Lung (tissue), 12 donors: Measurements from ENCODE around the gene THY1. TPM values are rescaled to one million over a fixed set of nuclear protein-coding genes. Genes with fewer than 3 reads are reported as not detected.

ENCODE experiments used
- ATAC-seq: fragments of 200-7000 bp; cut with Tn5 transposase; one replicate; pipeline ENCODE4 v1.9.1; 2020; ENCODE audit warnings: moderate number of reproducible peaks; ENCODE audit not compliant: insufficient read depth, low FRiP score
- DNase-seq, 3 donors: peaks; one replicate each; pipeline ENCODE4 v3.0.0-alpha.2; 2013 to 2017
- H3K27ac ChIP-seq, 2 donors: one replicate each; pipeline ENCODE4 v1.5.1; 2013; ENCODE audit warnings: mild to moderate bottlenecking in 2 of 2, moderate library complexity in 2 of 2, control low read depth in 1 of 2, inconsistent platforms in 1 of 2, low read depth in 1 of 2, low read length in 1 of 2
- H3K27me3 ChIP-seq, 3 donors: one replicate each; pipeline ENCODE4 v1.5.1; 2013; ENCODE audit warnings: low read length in 2 of 3; ENCODE audit not compliant: control insufficient read depth in 3 of 3, insufficient read depth in 3 of 3
- H3K36me3 ChIP-seq, 4 donors: one replicate each; pipeline ENCODE4 v1.5.1; 2013; ENCODE audit warnings: low read length in 4 of 4, mild to moderate bottlenecking in 1 of 4, moderate library complexity in 1 of 4; ENCODE audit not compliant: control insufficient read depth in 4 of 4, insufficient read depth in 4 of 4
- H3K4me1 ChIP-seq, 5 donors: one replicate each; pipeline ENCODE4 v1.5.1; 2013; ENCODE audit warnings: low read length in 5 of 5, mild to moderate bottlenecking in 2 of 5, moderate library complexity in 1 of 5; ENCODE audit not compliant: control insufficient read depth in 5 of 5, insufficient read depth in 5 of 5
- H3K4me3 ChIP-seq: one replicate; pipeline ENCODE4 v1.5.1; 2013; ENCODE audit warnings: mild to moderate bottlenecking, control low read depth, moderate library complexity
- H3K9ac ChIP-seq, 2 donors: one replicate each; pipeline ENCODE4 v1.5.1; 2013; ENCODE audit warnings: low read length in 2 of 2, control low read depth in 1 of 2; ENCODE audit not compliant: insufficient read depth in 1 of 2
- H3K9me3 ChIP-seq, 4 donors: one replicate each; pipeline ENCODE4 v1.5.1; 2013; ENCODE audit warnings: low read length in 3 of 4, mild to moderate bottlenecking in 1 of 4, moderate library complexity in 1 of 4; ENCODE audit not compliant: control insufficient read depth in 4 of 4, insufficient read depth in 3 of 4
- CTCF ChIP-seq: IDR thresholded peaks from 2 replicates; pipeline ENCODE4 v1.5.1; 2012; ENCODE audit warnings: mild to moderate bottlenecking; ENCODE audit errors: control extremely low read depth, extremely low read depth
- WGBS, 2 donors: extraction: QIAGEN DNeasy Blood & Tissue Kit; methylation state at CpG; one replicate each; pipeline ENCODE4 v1.1.7; 2013; 5-methylcytosine and 5-hydroxymethylcytosine counted together
- polyA plus RNA-seq, 2 donors: library from polyadenylated mRNA; stranded (reverse); fragments of 200-250 nt; gene quantifications; one replicate each; pipeline ENCODE4 v1.2.1, GENCODE V29; 2013
- total RNA-seq, 2 donors: library from RNA; depleted of rRNA in 1 of 2; stranded (reverse); fragments of >200 nt in 1 of 2; gene quantifications; one replicate each; pipeline ENCODE4 v1.2.1, GENCODE V29; 2014 to 2021
- donor health status: control.
- donor health status: control.
- donor health status: Bipolar disorder and iron deficiency.
- donor health status: healthy.
- donor health status: DM: yes; HTN: yes; CAD: no.

Gene THY1
- total and polyA plus RNA-seq, 4 donors = 5.1 to 44.2 (median 13.3) TPM

GRCh38 chr11:119461229-119461963 is 38.4 kb upstream of the THY1 start:
- no peak for TF ChIP-seq CTCF
- DNase-seq (no peak), ATAC-seq (no peak)
- 62 to 68% methylated on average over 4 of the region's 4 CpGs for WGBS, 2 donors
- H3K27me3 ChIP-seq = no peaks in the 10 kb centered on the region
- no peak overlapping the region for H3K4me3 ChIP-seq
- no peak overlapping the region for H3K9ac ChIP-seq
- no peaks in the 10 kb centered on the region for H3K36me3 ChIP-seq
- no peaks in the 10 kb centered on the region for H3K9me3 ChIP-seq
- peak overlapping the region in 1 of 2 donors; percentile 50 for H3K27ac ChIP-seq
- H3K4me1 ChIP-seq = peaks cover 0 to 9% (median 0%) of the 10 kb centered on the region in 5 donors

- no peak overlapping the region for H3K27ac ChIP-seq
- H3K4me3 ChIP-seq = no peak overlapping the region
Measured at GRCh38 chr11:119460582-119460981, 37.6 kb upstream of the THY1 start.

GRCh38 chr11:119460097-119460496 is 37.1 kb upstream of the THY1 start:
- no peak for TF ChIP-seq CTCF
- no peak for ATAC-seq
- 81 to 82% methylated on average over 10 to 11 of the region's 11 CpGs for WGBS, 2 donors
- H3K9me3 ChIP-seq = no peaks in the 10 kb centered on the region
- no peaks in the 10 kb centered on the region for H3K36me3 ChIP-seq
- no peak overlapping the region for H3K9ac ChIP-seq
- no peak overlapping the region for H3K4me3 ChIP-seq
- no peak for DNase-seq
- no peaks in the 10 kb centered on the region for H3K27me3 ChIP-seq
- peaks cover 0 to 9% (median 0%) of the 10 kb centered on the region in 5 donors for H3K4me1 ChIP-seq
- no peak overlapping the region for H3K27ac ChIP-seq

More at GRCh38 chr11:119460582-119460981, 37.6 kb upstream of the THY1 start:
- Histone ChIP-seq H3K9me3 (no peaks in the 10 kb centered on the region), H3K4me1 (peaks cover 0 to 9% (median 0%) of the 10 kb centered on the region in 5 donors), H3K9ac (no peak overlapping the region), H3K36me3 (no peaks in the 10 kb centered on the region), H3K27me3 (no peaks in the 10 kb centered on the region)
- ATAC-seq (peak; percentile 6), DNase-seq (peak in 2 of 3 donors; percentile 61 to 84)
- WGBS, 2 donors = 30 to 37% methylated on average over 4 of the region's 4 CpGs
- TF ChIP-seq CTCF = no peak
